GM19455 (cell line): ENCODE data around the gene DNM1.
"Not testable (repeated sequence)": the region's sequence is repeated elsewhere in the genome, so short reads cannot be mapped to it uniquely, and the experiment has no call there.

Source experiments
- ATAC-seq: cut with Tn5 transposase; IDR thresholded peaks from one replicate; pipeline ENCODE4 v1.9.1; 2021; ENCODE audit not compliant: unreplicated experiment

Gene DNM1

DNA sequence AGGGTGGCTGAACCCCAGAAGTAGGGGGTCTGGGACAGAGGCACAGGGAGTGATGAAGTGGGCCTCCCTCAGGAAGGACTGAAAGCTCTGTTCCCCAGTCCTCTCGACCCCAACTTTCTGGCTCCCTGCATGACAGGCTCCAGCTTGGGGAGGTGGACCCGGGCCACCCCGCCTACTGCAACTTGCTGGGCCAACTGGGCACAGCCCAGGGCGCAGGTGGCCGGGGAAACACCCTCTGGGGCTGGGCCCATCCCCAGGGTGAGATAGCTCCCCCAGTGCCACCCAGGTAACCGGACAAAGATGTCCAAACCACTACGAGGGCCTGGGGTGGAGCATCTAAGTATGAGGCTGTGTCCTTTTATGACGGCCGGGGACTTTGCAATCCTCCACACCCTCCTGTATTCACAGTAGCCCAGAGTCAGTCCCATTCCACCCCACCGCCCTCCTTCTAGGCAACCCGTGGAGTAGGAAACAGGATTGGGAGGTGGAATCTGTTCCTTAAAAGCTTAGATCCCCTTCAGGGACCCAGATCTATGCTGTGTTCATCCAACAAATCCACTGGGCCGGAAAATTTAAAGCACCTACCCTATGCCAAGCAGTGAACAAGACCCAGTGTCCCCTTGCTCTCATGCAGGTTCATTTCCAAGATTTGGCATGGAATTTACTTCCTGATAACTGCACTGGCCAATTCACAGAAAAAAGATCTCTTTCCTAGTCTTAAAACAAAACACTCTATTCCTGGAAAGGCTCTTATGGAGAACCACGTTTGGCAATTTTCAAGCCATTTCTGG, 19.9 kb downstream of the DNM1 start:
- no peak for ATAC-seq

DNA sequence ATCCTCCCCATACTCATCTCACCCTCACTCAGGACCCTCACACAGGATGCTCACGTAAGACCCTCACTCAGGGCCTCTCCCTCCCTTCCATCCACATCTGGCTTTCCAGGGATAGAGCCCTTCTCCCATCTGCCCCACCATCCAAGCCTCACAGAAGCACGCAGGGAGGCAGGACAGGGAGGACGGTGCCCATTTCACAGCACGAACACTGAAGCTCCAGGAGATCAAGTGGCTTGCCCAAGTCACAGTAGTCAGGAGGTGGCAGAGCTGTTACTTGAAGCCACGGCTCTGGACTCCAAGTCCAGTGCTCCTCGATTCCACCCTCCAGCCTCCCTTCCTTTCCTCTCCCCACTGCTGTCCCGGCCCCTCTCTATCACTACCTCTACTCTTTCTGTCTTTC, 21.7 kb downstream of the DNM1 start:
- ATAC-seq: no peak

DNA sequence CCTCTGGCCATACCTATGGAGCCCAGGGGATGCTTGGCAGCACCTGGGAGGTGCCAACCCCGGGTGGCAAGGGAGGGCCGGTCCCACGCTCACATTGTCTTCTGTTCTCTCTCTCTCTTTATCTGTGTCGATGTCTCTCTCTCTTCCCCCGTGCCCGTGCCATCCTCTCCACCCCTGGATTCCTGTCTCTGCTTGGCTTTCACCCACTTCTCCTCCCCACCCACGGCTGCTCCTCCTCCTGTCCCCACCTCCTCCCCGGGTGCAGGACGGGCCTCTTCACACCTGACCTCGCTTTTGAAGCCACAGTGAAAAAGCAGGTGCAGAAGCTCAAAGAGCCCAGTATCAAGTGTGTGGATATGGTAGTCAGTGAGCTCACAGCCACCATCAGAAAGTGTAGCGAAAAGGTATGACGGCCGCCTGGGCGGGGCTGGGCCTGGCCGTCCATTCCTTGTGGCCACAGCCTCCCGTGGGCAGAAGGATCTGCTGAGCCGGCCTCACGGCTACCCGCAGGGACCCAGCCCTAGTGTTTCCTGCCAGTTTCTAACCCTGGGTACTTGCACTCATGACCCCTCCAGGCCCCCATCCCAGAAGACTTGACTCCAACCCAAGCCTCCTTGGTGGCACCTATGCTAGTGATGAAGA, 22.7 kb downstream of the DNM1 start:
- no peak for ATAC-seq

DNA sequence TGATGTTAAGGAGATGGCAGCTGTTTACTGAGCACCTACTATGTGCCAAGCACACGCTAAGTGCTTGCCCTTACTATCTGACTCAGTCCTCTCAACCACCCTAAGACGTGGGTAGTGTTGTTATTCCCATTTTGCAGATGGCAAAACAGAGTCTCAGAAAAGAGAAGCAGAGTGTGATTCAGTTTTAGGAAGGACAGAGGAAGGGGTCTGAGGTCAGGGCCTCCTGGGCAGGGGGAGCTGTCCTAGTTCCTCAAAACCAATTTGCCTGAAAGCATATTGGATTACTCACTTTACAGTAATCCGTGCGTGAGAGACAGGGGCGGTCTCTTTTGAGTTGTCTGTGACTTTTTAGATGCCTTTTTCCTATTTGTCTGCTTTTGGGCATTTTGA, 23.2 kb downstream of the DNM1 start:
- no peak for ATAC-seq

- not testable (repeated sequence) for ATAC-seq
Measured at GRCh38 chr9:128230897-128231296, 27.7 kb downstream of the DNM1 start.

- ATAC-seq: no peak
Measured at GRCh38 chr9:128231638-128232527, 28.7 kb downstream of the DNM1 start.

- ATAC-seq: no peak
Measured at GRCh38 chr9:128232528-128233428, 29.6 kb downstream of the DNM1 start.

DNA sequence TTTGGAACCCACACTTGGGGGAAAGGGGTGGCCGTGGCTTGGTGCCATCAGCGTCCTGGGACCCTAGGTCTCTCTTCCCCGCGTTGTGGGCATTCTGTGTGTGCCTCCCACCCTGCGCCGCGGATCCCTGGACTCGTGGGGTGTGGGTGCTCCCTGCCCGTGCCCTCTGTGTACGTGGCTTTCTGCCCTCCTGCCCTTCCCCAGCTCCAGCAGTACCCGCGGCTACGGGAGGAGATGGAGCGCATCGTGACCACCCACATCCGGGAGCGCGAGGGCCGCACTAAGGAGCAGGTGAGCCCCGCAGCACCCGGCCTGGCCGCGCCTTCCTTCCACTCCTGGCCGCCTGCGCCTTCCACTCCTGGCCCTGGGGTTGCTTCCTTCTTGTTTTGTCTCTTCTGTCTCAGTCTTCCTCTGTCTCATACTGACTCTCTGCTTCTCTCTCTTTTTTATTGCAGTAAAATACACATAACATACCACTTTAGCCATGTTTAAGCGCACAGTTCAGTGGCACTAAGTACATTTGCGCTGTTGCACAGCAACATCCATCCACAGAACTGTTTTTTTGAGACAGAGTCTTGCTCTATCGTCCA, 30.7 kb downstream of the DNM1 start:
- ATAC-seq: no peak

DNA sequence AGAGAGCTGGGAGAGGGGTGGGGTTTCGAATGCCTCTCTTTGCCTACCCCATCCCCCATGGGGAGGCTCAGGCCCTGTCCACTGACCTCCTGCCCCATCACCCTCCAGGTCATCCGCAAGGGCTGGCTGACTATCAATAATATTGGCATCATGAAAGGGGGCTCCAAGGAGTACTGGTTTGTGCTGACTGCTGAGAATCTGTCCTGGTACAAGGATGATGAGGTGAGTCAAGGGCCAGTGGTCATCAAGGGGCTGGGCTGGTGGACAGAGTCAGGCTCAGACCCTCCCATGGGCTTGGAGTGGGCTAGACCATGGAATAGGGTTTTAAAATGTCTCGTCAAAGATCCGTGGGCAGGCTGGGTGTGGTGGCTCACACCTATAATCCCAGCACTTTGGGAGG, 38.9 kb downstream of the DNM1 start:
- ATAC-seq: no peak

GRCh38 chr9:128242828-128243214, 39.6 kb downstream of the DNM1 start:
- ATAC-seq: no peak

- no peak for ATAC-seq
Measured at GRCh38 chr9:128243215-128244018, 40.2 kb downstream of the DNM1 start.

DNA sequence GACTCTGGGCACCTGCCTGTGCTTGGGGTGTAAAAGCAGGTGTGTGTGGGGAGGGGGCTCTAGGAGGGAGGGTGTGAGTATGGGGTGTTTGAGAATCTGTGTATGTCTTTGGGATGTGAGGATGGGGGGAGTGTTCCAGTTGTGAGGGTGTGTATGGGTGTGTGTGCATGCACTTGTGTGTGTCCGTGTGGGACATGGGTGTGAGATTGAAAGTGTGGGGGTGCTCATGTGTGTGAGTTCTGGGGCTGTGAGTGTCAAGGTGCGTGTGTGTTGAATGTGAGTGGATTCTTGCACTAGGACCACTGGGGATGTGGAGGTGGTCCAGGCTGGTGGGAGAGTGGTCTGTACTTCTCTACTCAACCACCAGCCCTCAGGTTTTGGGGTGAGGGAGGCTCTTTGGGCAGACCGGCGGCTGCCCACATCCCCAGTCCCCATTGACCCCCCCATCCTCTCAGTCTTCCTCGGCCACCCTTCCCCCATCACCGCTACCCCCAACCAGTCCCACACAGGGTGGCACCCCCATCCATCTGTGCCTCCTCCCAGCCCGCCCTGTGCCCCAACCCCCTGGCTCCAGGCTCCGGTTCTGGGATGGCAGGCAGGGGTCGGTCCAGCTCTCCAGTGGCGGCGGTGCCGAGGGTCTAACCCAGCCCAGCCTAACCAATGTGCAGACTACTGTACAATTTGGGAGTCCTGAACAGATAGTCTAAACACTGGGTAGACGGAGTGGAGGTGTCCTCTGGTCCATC, 41.1 kb downstream of the DNM1 start:
- no peak for ATAC-seq

DNA sequence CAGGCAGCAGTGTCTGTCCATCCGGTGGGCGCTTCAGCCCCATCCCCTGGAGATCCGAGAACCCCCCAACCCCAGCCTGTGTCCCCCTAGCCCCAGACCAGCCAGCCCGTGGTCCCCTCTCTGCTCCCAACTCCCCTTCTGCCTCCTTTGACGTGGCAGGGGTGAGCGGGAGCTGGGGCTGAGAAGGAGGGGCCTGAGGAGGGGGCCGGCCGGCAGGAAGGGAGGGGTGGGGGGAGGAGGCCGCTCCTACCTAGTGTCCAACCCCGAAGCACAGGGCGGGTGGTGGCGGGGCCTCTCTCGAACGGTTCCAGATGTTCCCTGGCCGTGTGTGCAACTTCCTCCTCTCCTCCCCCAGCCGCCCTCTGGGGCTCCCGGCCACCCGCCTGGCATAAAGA, 41.7 kb downstream of the DNM1 start:
- no peak for ATAC-seq

- ATAC-seq: no peak
Measured at GRCh38 chr9:128245421-128246151, 42.4 kb downstream of the DNM1 start.

- ATAC-seq: no peak
Measured at GRCh38 chr9:128246471-128246870, 43.3 kb downstream of the DNM1 start.

DNA sequence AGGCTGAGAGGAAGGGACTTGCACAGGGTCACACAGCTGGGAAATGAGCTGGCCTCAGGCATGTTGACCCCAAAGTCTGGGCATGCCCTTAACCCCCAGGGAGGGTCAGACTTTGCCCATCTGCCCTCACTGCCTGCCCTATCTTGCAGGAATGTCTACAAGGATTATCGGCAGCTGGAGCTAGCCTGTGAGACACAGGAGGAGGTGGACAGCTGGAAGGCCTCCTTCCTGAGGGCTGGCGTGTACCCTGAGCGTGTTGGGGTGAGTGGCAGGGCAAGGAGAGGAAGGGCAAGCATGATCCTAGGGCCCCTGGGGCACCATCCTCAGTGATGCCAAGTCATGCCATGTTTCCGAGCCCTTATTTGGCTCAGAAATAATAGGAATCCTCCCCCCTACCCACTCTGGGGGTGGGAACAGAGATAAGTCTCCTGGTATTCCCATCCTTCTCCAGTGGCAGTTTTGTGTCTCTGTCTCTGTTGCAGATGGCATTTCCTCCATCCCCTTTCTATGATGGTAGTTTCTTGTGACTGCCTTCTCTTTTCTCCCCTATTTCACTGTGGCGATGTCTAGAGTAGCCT, 44.1 kb downstream of the DNM1 start:
- no peak for ATAC-seq

- no peak for ATAC-seq
Measured at GRCh38 chr9:128249558-128249907, 46.4 kb downstream of the DNM1 start.
